Measurements from ENCODE around the gene ZBTB7C.

DNA sequence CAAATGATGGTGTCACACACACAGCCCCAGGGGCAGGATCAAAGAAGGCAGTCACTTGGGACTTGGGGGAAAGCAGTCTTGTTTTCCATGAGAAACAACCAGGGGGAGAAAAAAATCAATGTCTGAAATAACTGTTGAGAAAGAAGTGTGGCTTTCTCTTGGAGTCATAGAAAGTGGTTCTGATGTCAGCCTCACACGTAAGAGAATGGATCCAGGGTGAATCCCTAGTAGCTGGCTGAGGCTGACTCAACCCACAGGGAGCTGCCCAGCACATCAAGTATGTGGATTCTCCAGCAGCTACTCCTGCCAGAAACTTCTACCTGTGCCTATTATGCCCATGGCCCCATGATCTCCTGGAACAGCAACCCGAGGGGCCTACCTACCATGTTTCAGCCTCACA lies 33.6 kb upstream of the ZBTB7C start:
- TF ChIP-seq, protein P1, sequence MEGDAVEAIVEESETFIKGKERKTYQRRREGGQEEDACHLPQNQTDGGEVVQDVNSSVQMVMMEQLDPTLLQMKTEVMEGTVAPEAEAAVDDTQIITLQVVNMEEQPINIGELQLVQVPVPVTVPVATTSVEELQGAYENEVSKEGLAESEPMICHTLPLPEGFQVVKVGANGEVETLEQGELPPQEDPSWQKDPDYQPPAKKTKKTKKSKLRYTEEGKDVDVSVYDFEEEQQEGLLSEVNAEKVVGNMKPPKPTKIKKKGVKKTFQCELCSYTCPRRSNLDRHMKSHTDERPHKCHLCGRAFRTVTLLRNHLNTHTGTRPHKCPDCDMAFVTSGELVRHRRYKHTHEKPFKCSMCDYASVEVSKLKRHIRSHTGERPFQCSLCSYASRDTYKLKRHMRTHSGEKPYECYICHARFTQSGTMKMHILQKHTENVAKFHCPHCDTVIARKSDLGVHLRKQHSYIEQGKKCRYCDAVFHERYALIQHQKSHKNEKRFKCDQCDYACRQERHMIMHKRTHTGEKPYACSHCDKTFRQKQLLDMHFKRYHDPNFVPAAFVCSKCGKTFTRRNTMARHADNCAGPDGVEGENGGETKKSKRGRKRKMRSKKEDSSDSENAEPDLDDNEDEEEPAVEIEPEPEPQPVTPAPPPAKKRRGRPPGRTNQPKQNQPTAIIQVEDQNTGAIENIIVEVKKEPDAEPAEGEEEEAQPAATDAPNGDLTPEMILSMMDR (optimal IDR thresholded peaks at IDR 0.05 in 1 of 3, IDR thresholded peaks at IDR 0.05 in 1 of 3, conservative IDR thresholded peaks at IDR 0.05 in 1 of 3; ENCODE audit: extremely low read depth in 1 of 3, insufficient read depth in 2 of 3, low read length in 3 of 3), result no peak
- TF ChIP-seq EZH2 (IDR thresholded peaks at IDR 0.05; ENCODE audit: low read length), result no peak
